H1 (cell line): ENCODE results near the gene SLITRK1. TPM values are rescaled to one million over a fixed set of nuclear protein-coding genes. Genes with fewer than 3 reads are reported as not detected.

Experiments
- CTCF ChIA-PET: fragments of 300-600 bp; sonication (Branson Sonifier 250); formaldehyde crosslinking; loops from one replicate; lab custom pipeline; 2021; ENCODE audit not compliant: partially characterized antibody; lab: Charles Lee
- POLR2A ChIA-PET: fragments of 300-600 bp; sonication (Branson Sonifier 250); formaldehyde crosslinking; loops from one replicate; lab custom pipeline; 2021; ENCODE audit warnings: inconsistent platforms; ENCODE audit not compliant: partially characterized antibody; lab: Charles Lee
- DNase-seq, 2 experiments: peaks; one replicate each; pipeline versions ENCODE4 v3.0.0 to v3.0.0-alpha.2; 2010 to 2022; ENCODE audit warnings: low spot score in 2 of 2, low read depth in 1 of 2, mixed read lengths in 1 of 2
- FAIRE-seq: peaks from 2 replicates; lab custom pipeline; 2011; peaks lifted over from hg19 to GRCh38; lab: Jason Lieb, UNC
- H2AFZ ChIP-seq: 2 replicates; pipeline ENCODE4 v1.8.1; 2012; ENCODE audit warnings: low read length, inconsistent platforms
- H2AK5ac ChIP-seq: 2 replicates; pipeline ENCODE4 v1.6.1; 2013; ENCODE audit warnings: low read depth, low read length
- H2BK120ac ChIP-seq: replicated peaks from 2 replicates; pipeline ENCODE3; 2013; ENCODE audit warnings: low read depth, low read length, inconsistent platforms
- H2BK12ac ChIP-seq: 2 replicates; pipeline ENCODE4 v1.6.1; 2013; ENCODE audit warnings: low read depth, low read length
- H2BK15ac ChIP-seq: 2 replicates; pipeline ENCODE4 v1.6.1; 2013; ENCODE audit warnings: low read length
- H2BK20ac ChIP-seq: 2 replicates; pipeline ENCODE4 v1.6.1; 2013; ENCODE audit warnings: low read length
- H2BK5ac ChIP-seq: 2 replicates; pipeline ENCODE4 v1.6.1; 2013; ENCODE audit warnings: low read depth, low read length
- H3K14ac ChIP-seq: 2 replicates; pipeline ENCODE4 v1.6.1; 2013; ENCODE audit warnings: inconsistent platforms; ENCODE audit not compliant: insufficient read length
- H3K18ac ChIP-seq: 2 replicates; pipeline ENCODE4 v1.6.1; 2013; ENCODE audit warnings: low read length; ENCODE audit errors: extremely low read depth
- H3K23ac ChIP-seq: 2 replicates; pipeline ENCODE4 v1.6.1; 2013; ENCODE audit warnings: inconsistent platforms; ENCODE audit not compliant: insufficient read length
- H3K23me2 ChIP-seq: 2 replicates; pipeline ENCODE4 v1.6.1; 2013; ENCODE audit warnings: low read depth, low read length
- H3K27ac ChIP-seq: 2 replicates; pipeline ENCODE4 v1.6.1; 2011; ENCODE audit warnings: low read depth, low read length, inconsistent platforms
- H3K27me3 ChIP-seq, 4 experiments: replicated peaks in 1 of 4; 1 replicate in 1 of 4; 2 replicates in 3 of 4; pipeline versions ENCODE4 v1.6.1 to v1.8.1; 2011 to 2013; ENCODE audit warnings: low read length in 3 of 4, mild to moderate bottlenecking in 3 of 4, inconsistent platforms in 2 of 4, mixed read lengths in 2 of 4, moderate library complexity in 1 of 4; ENCODE audit not compliant: control insufficient read depth in 3 of 4, insufficient read depth in 3 of 4; ENCODE audit errors: extremely low read depth in 1 of 4
- H3K36me3 ChIP-seq, 4 experiments: 2 replicates each; pipeline versions ENCODE4 v1.6.1 to v1.8.1; 2011 to 2013; ENCODE audit warnings: mild to moderate bottlenecking in 4 of 4, low read length in 3 of 4, moderate library complexity in 2 of 4, control low read depth in 1 of 4, inconsistent platforms in 1 of 4; ENCODE audit not compliant: insufficient read depth in 4 of 4, control insufficient read depth in 2 of 4
- H3K4ac ChIP-seq: replicated peaks from 2 replicates; pipeline ENCODE3; 2013; ENCODE audit warnings: low read length, low read depth, mixed read lengths, inconsistent platforms; ENCODE audit not compliant: insufficient read length
- H3K4me1 ChIP-seq, 4 experiments: replicated peaks in 1 of 4; 1 replicate in 1 of 4; 2 replicates in 3 of 4; pipeline versions ENCODE4 v1.6.1 to v1.8.1; 2011 to 2013; ENCODE audit warnings: low read length in 3 of 4, inconsistent platforms in 2 of 4, mixed read lengths in 1 of 4; ENCODE audit not compliant: insufficient read depth in 4 of 4, control insufficient read depth in 3 of 4
- H3K4me2 ChIP-seq, 2 experiments: 2 replicates each; pipeline versions ENCODE4 v1.6.1 to v1.8.1; 2011 to 2013; ENCODE audit warnings: low read depth in 2 of 2, low read length in 2 of 2, control low read depth in 1 of 2, inconsistent platforms in 1 of 2, mild to moderate bottlenecking in 1 of 2; ENCODE audit not compliant: insufficient read depth in 1 of 2
- H3K4me3 ChIP-seq, 4 experiments: fragments of 200-600, 300-600 bp in 1 of 4; sonication (generic), shearing (Covaris generic), sonication (Bioruptor Twin) in 1 of 4; 2 replicates each; pipeline versions ENCODE4 v1.5.1 to v1.8.1; 2011 to 2016; ENCODE audit warnings: low read length in 4 of 4, low read depth in 3 of 4, control low read depth in 2 of 4, inconsistent platforms in 2 of 4, mild to moderate bottlenecking in 2 of 4, mixed read lengths in 1 of 4, moderate library complexity in 1 of 4; ENCODE audit not compliant: insufficient read depth in 2 of 4; ENCODE audit errors: extremely low read depth in 1 of 4
- H3K56ac ChIP-seq: replicated peaks from 2 replicates; pipeline ENCODE3; 2013; ENCODE audit warnings: low read depth, mild to moderate bottlenecking, mixed read lengths, low read length, inconsistent platforms; ENCODE audit not compliant: insufficient read length
- H3K79me1 ChIP-seq: 2 replicates; pipeline ENCODE4 v1.6.1; 2013; ENCODE audit warnings: low read depth, low read length, control low read depth
- H3K79me2 ChIP-seq, 2 experiments: 2 replicates each; pipeline versions ENCODE4 v1.6.1 to v1.8.1; 2012 to 2013; ENCODE audit warnings: low read length in 2 of 2, mild to moderate bottlenecking in 2 of 2, inconsistent platforms in 1 of 2; ENCODE audit not compliant: insufficient read depth in 2 of 2, control insufficient read depth in 1 of 2
- H3K9ac ChIP-seq, 4 experiments: replicated peaks in 1 of 4; 1 replicate in 1 of 4; 2 replicates in 3 of 4; pipeline versions ENCODE4 v1.6.1 to v1.8.1; 2011 to 2013; ENCODE audit warnings: low read depth in 3 of 4, low read length in 3 of 4, control low read depth in 2 of 4, mild to moderate bottlenecking in 2 of 4, moderate library complexity in 2 of 4, inconsistent platforms in 1 of 4; ENCODE audit errors: extremely low read depth in 1 of 4
- H3K9me3 ChIP-seq, 2 experiments: 2 replicates each; pipeline versions ENCODE4 v1.6.1 to v1.8.1; 2012 to 2013; ENCODE audit warnings: mild to moderate bottlenecking in 2 of 2, moderate library complexity in 2 of 2, control low read depth in 1 of 2, inconsistent platforms in 1 of 2, low read depth in 1 of 2, low read length in 1 of 2, mixed read lengths in 1 of 2; ENCODE audit not compliant: insufficient read depth in 2 of 2
- H4K20me1 ChIP-seq, 2 experiments: replicated peaks in 1 of 2; 2 replicates each; pipeline versions ENCODE3 to v1.8.1; 2011 to 2013; ENCODE audit warnings: inconsistent platforms in 2 of 2, low read length in 2 of 2, mild to moderate bottlenecking in 1 of 2; ENCODE audit not compliant: insufficient read depth in 2 of 2, control insufficient read depth in 1 of 2
- H4K5ac ChIP-seq: 2 replicates; pipeline ENCODE4 v1.6.1; 2013; ENCODE audit warnings: low read length, low read depth, mixed read lengths, inconsistent platforms; ENCODE audit not compliant: insufficient read length
- H4K8ac ChIP-seq: 2 replicates; pipeline ENCODE4 v1.8.0; 2013; ENCODE audit warnings: mild to moderate bottlenecking, moderate library complexity, low read length, inconsistent platforms; ENCODE audit not compliant: insufficient read depth; ENCODE audit errors: extremely low read depth
- H4K91ac ChIP-seq: replicated peaks from 2 replicates; pipeline ENCODE3; 2013; ENCODE audit warnings: low read length, mixed read lengths, inconsistent platforms; ENCODE audit not compliant: insufficient read length
- CTBP2 ChIP-seq: IDR thresholded peaks from 2 replicates; pipeline ENCODE4 v1.7.0; 2011; ENCODE audit warnings: borderline replicate concordance, mild to moderate bottlenecking, moderate library complexity, mixed read lengths, low read length; ENCODE audit not compliant: insufficient read depth, insufficient read length
- GABPA ChIP-seq: IDR thresholded peaks from 2 replicates; pipeline ENCODE4 v1.6.1; 2011; ENCODE audit warnings: mild to moderate bottlenecking, low read length, moderate library complexity, borderline replicate concordance; ENCODE audit not compliant: insufficient read depth
- SIN3A ChIP-seq, 2 experiments: IDR thresholded peaks in 1 of 2; conservative IDR thresholded peaks in 1 of 2; 2 replicates each; pipeline ENCODE4 v1.6.1; 2011 to 2012; ENCODE audit warnings: low read length in 2 of 2, improper control_type of control experiment in 1 of 2, low read depth in 1 of 2, mild to moderate bottlenecking in 1 of 2
- WGBS, 2 experiments: shearing (Covaris generic) in 1 of 2; methylation state at CpG; one replicate each; pipeline versions ENCODE4 v1.1.6 to v1.1.7; 2013 to 2015; ENCODE audit warnings: low lambda C conversion rate in 2 of 2, mixed read lengths in 2 of 2, inconsistent platforms in 1 of 2, low coverage in 1 of 2, missing lambda C conversion rate in 1 of 2; ENCODE audit not compliant: insufficient replicate concordance in 2 of 2, insufficient coverage in 1 of 2, insufficient read length in 1 of 2; ENCODE audit errors: extremely low coverage in 1 of 2, missing lambda C conversion rate in 1 of 2; 5-methylcytosine and 5-hydroxymethylcytosine counted together
- polyA plus RNA-seq, 7 experiments: library from polyadenylated mRNA; depleted of rRNA in 3 of 7; stranded (reverse) in 5 of 7; unstranded in 2 of 7; fragments of >200 nt in 5 of 7; fragments of 200-250 nt in 2 of 7; gene quantifications; 1 replicate in 5 of 7; 2 replicates in 1 of 7; 4 replicates in 1 of 7; pipeline versions ENCODE4 v1.2.1 to v1.2.3, GENCODE V29; 2011 to 2013; ENCODE audit warnings: missing spikeins in 2 of 7, mixed read lengths in 2 of 7
- total RNA-seq: library from RNA; stranded (reverse); fragmentation: NEBNext Ultra II Directional; extraction: Animal tissue kit (Norgen Biotek cat#: 25700); gene quantifications from 2 replicates; pipeline ENCODE4 v1.2.1, GENCODE V29; 2021

Gene SLITRK1
- total and polyA plus RNA-seq, 2 of the 8 experiments (the other 6 are each of a cell fraction or from before 2014, with no cell fraction given) = 3.4 to 4.2 TPM

GRCh38 chr13:83878691-83879430, 3.4 kb downstream of the SLITRK1 start:
- Histone ChIP-seq H3K23ac (no peak overlapping the region), H3K27ac (no peak overlapping the region), H3K27me3 (peaks cover 18 to 35% (median 32%) of the 10 kb centered on the region in 4 experiments), H3K79me2 (no peaks in the 10 kb centered on the region; a peak in 1 of 4 replicates), H3K4me1 (peaks cover 0 to 15% (median 6%) of the 10 kb centered on the region in 4 experiments; a peak in 6 of 7 replicates), H2AK5ac (no peak overlapping the region), H3K9me3 (no peaks in the 10 kb centered on the region), H2BK15ac (no peak overlapping the region; the same call in 1 of the 2 replicates), H2AFZ (no peak overlapping the region), H3K4me3 (peak overlapping the region; percentile 20 to 79 (median 56); a peak in 5 of 8 replicates), H4K20me1 (no peaks in the 10 kb centered on the region), H3K23me2 (peaks cover 29% of the 10 kb centered on the region), H3K4me2 (peak overlapping the region; percentile 92 to 96), H4K91ac (no peak overlapping the region), H3K56ac (no peak overlapping the region), H2BK5ac (no peak overlapping the region), H3K9ac (no peak overlapping the region), H2BK120ac (no peak overlapping the region), H4K8ac (no peak overlapping the region), H3K4ac (no peak overlapping the region), H3K79me1 (no peaks in the 10 kb centered on the region), H3K36me3 (no peaks in the 10 kb centered on the region), H3K18ac (no peak overlapping the region), H3K14ac (no peak overlapping the region), H4K5ac (no peak overlapping the region), H2BK12ac (no peak overlapping the region), H2BK20ac (no peak overlapping the region)
- CTCF ChIA-PET = interaction anchor here (0.5 kb wide), 1 partner anchor 45 kb away, joined by 3 read pairs; no protein-coding TSS in a partner anchor
- POLR2A ChIA-PET = no interaction called here
- FAIRE-seq (no peak), DNase-seq (peak in 1 of 2 experiments; percentile 45)
- TF ChIP-seq GABPA = no peak
- TF ChIP-seq SIN3A (conservative IDR thresholded peaks at IDR 0.05 in 1 of 2, IDR thresholded peaks at IDR 0.05 in 1 of 2; ENCODE audit: low read depth in 1 of 2, low read length in 2 of 2) = 0 out of 4 replicates have a peak, but pooled peaks of 1 of the 2 experiments have one; percentile 23
- TF ChIP-seq CTBP2 = peak; percentile 59
- WGBS, 2 experiments = 38% methylated on average over 29 of the region's 31 CpGs; no CpG with 5 or more reads in 1 of the 2 experiments
